ENCODE results near the gene GIGYF2. TPM values are rescaled to one million over a fixed set of nuclear protein-coding genes. Genes with fewer than 3 reads are reported as not detected.

GIGYF2 gene
- total and polyA plus RNA-seq, 11 donors: 25.3 to 78.1 (median 56.5) TPM

DNA sequence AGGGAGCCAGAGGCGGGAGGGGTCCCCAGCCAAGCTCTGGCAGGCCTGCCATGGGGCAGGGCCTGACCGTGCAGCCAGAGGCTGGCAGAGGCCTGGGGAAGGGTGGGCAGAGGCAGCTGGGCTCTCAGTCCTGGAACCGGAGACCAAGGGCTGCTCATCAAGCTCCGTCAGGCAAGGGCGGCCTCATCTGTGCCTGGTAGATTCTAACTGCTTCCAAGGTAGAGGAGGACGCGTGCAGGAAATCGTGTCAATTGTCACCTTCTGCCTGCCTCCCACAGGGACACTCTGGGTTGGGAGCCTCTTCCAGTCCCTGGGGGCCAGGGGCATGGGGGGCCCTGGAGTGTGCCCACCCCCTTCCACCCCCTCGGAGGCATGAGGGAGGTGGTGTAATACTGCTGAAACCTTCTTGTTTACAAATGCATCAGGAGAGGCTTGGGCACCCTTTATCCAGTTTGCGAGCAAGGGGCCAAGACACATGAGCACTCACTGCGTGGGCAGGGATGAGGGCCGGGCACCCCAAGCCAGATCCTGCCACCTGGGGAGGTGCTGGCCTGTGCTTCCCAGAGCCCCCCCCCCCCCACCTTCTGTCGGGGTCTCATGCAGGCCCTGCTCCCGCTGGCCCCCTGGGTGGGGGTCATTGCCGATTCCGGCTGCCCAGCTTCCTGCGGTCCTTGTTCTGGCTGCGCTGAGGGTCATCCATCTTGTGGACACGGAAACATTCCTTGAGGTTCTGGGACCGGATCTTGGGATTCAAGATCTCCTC, 181.9 kb downstream of the GIGYF2 start:
- H3K4me3 ChIP-seq: no peak overlapping the region
- H3K27ac ChIP-seq: no peak overlapping the region
- H3K27me3 ChIP-seq: peaks cover 6 to 30% (median 14%) of the 10 kb centered on the region in 9 donors
- TF ChIP-seq, protein P1, sequence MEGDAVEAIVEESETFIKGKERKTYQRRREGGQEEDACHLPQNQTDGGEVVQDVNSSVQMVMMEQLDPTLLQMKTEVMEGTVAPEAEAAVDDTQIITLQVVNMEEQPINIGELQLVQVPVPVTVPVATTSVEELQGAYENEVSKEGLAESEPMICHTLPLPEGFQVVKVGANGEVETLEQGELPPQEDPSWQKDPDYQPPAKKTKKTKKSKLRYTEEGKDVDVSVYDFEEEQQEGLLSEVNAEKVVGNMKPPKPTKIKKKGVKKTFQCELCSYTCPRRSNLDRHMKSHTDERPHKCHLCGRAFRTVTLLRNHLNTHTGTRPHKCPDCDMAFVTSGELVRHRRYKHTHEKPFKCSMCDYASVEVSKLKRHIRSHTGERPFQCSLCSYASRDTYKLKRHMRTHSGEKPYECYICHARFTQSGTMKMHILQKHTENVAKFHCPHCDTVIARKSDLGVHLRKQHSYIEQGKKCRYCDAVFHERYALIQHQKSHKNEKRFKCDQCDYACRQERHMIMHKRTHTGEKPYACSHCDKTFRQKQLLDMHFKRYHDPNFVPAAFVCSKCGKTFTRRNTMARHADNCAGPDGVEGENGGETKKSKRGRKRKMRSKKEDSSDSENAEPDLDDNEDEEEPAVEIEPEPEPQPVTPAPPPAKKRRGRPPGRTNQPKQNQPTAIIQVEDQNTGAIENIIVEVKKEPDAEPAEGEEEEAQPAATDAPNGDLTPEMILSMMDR (IDR thresholded peaks at IDR 0.05): no peak
- TF ChIP-seq POLR2A (IDR thresholded peaks at IDR 0.05): no peak
- no peak for ATAC-seq
- no peaks in the 10 kb centered on the region for H3K36me3 ChIP-seq
- H3K9me3 ChIP-seq: no peaks in the 10 kb centered on the region
- intact Hi-C loops (cut with DNase I): no loop called here
- 81 to 91% (median 87%) methylated on average over 9 to 20 of the region's 20 CpGs for WGBS, 4 donors
- H3K4me1 ChIP-seq: peaks cover 0 to 17% (median 6%) of the 10 kb centered on the region in 12 donors
- no peak for DNase-seq

DNA sequence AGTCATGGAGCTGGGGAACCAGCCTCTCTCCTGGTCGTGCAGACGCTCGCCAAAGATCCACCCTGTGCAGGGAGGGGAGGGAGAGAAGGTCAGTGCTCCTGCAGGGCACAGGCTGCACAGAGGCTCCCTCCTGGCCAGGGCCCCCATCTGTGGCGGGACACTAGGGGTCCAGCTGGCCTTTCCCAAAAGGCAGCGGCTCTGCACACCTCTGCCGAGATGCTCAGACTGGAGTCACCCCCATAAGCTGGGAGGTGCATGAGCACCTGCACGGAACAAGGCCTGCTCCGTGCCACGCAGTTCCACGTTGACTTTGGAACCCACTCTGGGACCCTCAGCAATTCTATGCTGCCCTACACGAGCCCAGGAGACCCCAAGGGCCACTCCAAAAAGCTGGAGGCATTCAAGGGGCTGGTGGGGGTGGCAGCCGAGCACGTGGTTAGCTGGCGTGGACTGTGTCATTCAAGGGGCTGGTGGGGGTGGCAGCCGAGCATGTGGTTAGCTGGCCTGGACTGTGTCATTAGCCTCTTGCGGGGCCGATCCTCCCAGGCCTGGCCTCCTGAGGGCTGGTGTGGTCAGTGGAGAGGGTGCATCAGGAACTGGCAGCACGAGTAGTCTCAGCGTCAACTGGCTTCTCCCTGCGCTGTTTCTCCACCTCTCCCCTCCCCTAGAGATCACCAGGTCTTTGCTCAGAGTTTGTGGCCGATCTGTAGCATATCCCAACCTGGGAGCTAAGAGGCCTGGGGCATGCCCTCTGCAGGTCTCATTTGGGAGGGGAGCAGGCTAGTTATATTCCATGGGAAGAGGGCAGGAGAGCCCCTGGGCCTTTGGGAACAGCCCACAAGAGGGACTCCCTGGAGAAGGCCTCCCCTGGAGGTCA, 182.7 kb downstream of the GIGYF2 start:
- DNase-seq (no peak), ATAC-seq (no peak)
- H3K9me3 ChIP-seq: no peaks in the 10 kb centered on the region
- TF ChIP-seq, protein P1 (IDR thresholded peaks at IDR 0.05): no peak
- no peak for TF ChIP-seq POLR2A (IDR thresholded peaks at IDR 0.05)
- no peaks in the 10 kb centered on the region for H3K36me3 ChIP-seq
- no peak overlapping the region for H3K27ac ChIP-seq
- intact Hi-C loops (cut with DNase I): loop anchor here in 1 of 10 donors (10.0 kb wide), 1 partner anchor 145 kb away; no protein-coding TSS in a partner anchor
- H3K27me3 ChIP-seq: peaks cover 6 to 28% (median 14%) of the 10 kb centered on the region in 9 donors
- 87 to 96% (median 90%) methylated on average over 13 to 21 of the region's 21 CpGs for WGBS, 4 donors
- H3K4me3 ChIP-seq: no peak overlapping the region
- H3K4me1 ChIP-seq: peaks cover 0 to 17% (median 6%) of the 10 kb centered on the region in 12 donors

DNA sequence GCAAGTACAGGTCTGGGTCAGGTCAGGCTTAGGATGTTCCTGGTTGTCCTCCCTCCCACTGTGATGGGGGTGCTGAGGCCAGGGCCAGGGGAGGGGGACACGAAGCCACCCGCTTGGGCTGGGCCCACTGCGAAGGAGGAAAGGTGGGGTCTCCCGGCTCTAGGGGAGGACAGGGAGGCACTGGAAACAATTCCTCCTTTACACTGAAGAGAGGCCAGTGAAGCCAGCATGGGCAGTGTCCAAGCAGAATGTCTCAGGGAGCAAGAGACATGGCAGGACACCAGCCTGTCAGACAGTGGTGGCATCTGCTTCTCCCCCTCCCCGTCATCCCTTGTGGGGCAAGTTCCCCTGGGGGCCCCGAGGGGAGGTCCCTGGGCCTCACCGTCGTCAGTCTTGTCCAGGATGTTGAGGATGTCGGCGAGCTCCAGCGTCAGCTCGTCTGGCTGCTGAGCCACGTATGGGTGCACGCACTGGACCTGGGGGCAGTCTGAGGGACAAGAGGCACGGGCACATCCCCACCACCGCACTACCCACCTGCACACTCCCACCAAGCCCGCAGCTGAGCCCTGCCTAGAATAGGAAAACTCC, 183.7 kb downstream of the GIGYF2 start:
- intact Hi-C loops (cut with DNase I): loop anchor here in 1 of 10 donors (10.0 kb wide), 1 partner anchor 144 kb away; no protein-coding TSS in a partner anchor
- no peak for DNase-seq
- Histone ChIP-seq H3K4me3 (no peak overlapping the region), H3K9me3 (no peaks in the 10 kb centered on the region), H3K36me3 (no peaks in the 10 kb centered on the region), H3K27ac (no peak overlapping the region), H3K27me3 (peaks cover under 1 to 19% (median 10%) of the 10 kb centered on the region in 9 donors), H3K4me1 (peaks cover 0 to 13% (median 3%) of the 10 kb centered on the region in 12 donors)
- TF ChIP-seq POLR2A (IDR thresholded peaks at IDR 0.05): no peak
- TF ChIP-seq, protein P1 (IDR thresholded peaks at IDR 0.05): no peak
- ATAC-seq: no peak
- WGBS, 4 donors: 69 to 81% (median 80%) methylated on average over 10 to 17 of the region's 17 CpGs

Data from heart left ventricle (tissue), 16 donors.